ENCODE measurements around the gene DRD1. TPM values are rescaled to one million over a fixed set of nuclear protein-coding genes. Genes with fewer than 3 reads are reported as not detected.

Gene DRD1
- total and polyA plus RNA-seq, 2 experiments from 2014 or later = 0.11 to 0.14 TPM

GRCh38 chr5:175478384-175479124, 34.6 kb upstream of the DRD1 start, which contains the start of gene SFXN1:
SFXN1 (plus strand) TSS chr5:175478560; CDS start chr5:175492104, 13,544 bp downstream.
- Mint-ChIP-seq H3K4me1 (peaks cover 29% of the 10 kb centered on the region), H3K27ac (peak within 1 kb of the TSS; percentile 22; the same call in 1 of the 2 replicates), H3K9me3 (no peaks in the 10 kb centered on the region), H3K27me3 (ENCODE audit: insufficient read depth, low read depth, poor library complexity) (peaks cover 17% of the 10 kb centered on the region), H3K36me3 (ENCODE audit: low read depth) (peaks cover 35% of the 10 kb centered on the region), H3K4me3 (peak within 1 kb of the TSS; percentile 94)
- H3K4me3 ChIP-seq = peak within 1 kb of the TSS; percentile 94
- peaks cover 46% of the 10 kb centered on the region for H3K79me2 ChIP-seq (replicated peaks; ENCODE audit: insufficient read depth)
- no peak for TF ChIP-seq EZH2phosphoT487 (IDR thresholded peaks at IDR 0.05; ENCODE audit: unreplicated experiment)
- 0 out of 2 replicates have a peak, but pooled peaks have one; percentile 16 for TF ChIP-seq ETS1 (IDR thresholded peaks at IDR 0.05)
- TF ChIP-seq JUNB (IDR thresholded peaks at IDR 0.05; ENCODE audit: unreplicated experiment) = no peak
- TF ChIP-seq NANOG (IDR thresholded peaks at IDR 0.05; ENCODE audit: borderline replicate concordance) = no peak
- peak; percentile 68 for TF ChIP-seq POLR2AphosphoS5 (IDR thresholded peaks at IDR 0.05; ENCODE audit: low read depth)
- no peak for TF ChIP-seq ZNF114 (CRISPR knock-in tag; IDR thresholded peaks at IDR 0.05)
- no peak for TF ChIP-seq STAT1 (IDR thresholded peaks at IDR 0.05; ENCODE audit: unreplicated experiment)
- H3K4me1 ChIP-seq (ENCODE audit: insufficient read depth) = peaks cover 17% of the 10 kb centered on the region
- no peaks in the 10 kb centered on the region for H3K36me3 ChIP-seq (ENCODE audit: insufficient read depth)
- peaks cover 26% of the 10 kb centered on the region for H3K27me3 ChIP-seq (ENCODE audit: insufficient read depth)
- peak within 1 kb of the TSS; percentile 100 for H2AFZ ChIP-seq
- ATAC-seq (peak; percentile 88), DNase-seq (ENCODE audit: low spot score) (peak; percentile 89)
- H3F3A ChIP-seq (replicated peaks; ENCODE audit: low read depth) = no peaks in the 10 kb centered on the region
- H3K27ac ChIP-seq (ENCODE audit: low read depth) = no peak within 1 kb of the TSS
- peak within 1 kb of the TSS; percentile 98 for H3K4me2 ChIP-seq
- H4K20me1 ChIP-seq (replicated peaks; ENCODE audit: insufficient read depth) = peaks cover 35% of the 10 kb centered on the region
- no peaks in the 10 kb centered on the region for H3K9me2 ChIP-seq (ENCODE audit: insufficient read depth)

GRCh38 chr5:175478008-175478383, 34.0 kb upstream of the DRD1 start:
- H3K79me2 ChIP-seq (replicated peaks; ENCODE audit: insufficient read depth) = peaks cover 40% of the 10 kb centered on the region
- no peaks in the 10 kb centered on the region for H3K9me3 Mint-ChIP-seq
- H3K27ac ChIP-seq (ENCODE audit: low read depth) = no peak overlapping the region
- ATAC-seq (no peak), DNase-seq (ENCODE audit: low spot score) (no peak)
- TF ChIP-seq EZH2 (IDR thresholded peaks at IDR 0.05; ENCODE audit: low read depth, unreplicated experiment) (no peak), ZNF331 (CRISPR knock-in tag; IDR thresholded peaks at IDR 0.05; ENCODE audit: low read depth) (no peak), ETS1 (IDR thresholded peaks at IDR 0.05) (no peak)
- peaks cover 26% of the 10 kb centered on the region for H3K27me3 ChIP-seq (ENCODE audit: insufficient read depth)
- no peaks in the 10 kb centered on the region for H3F3A ChIP-seq (replicated peaks; ENCODE audit: low read depth)
- H3K36me3 Mint-ChIP-seq (ENCODE audit: low read depth) = peaks cover 29% of the 10 kb centered on the region
- H3K4me3 Mint-ChIP-seq = peak overlapping the region; percentile 79
- H3K4me1 Mint-ChIP-seq = peaks cover 29% of the 10 kb centered on the region
- peaks cover 34% of the 10 kb centered on the region for H4K20me1 ChIP-seq (replicated peaks; ENCODE audit: insufficient read depth)
- H3K4me3 ChIP-seq = peak overlapping the region; percentile 94
- no peak overlapping the region for H3K27ac Mint-ChIP-seq
- H2AFZ ChIP-seq = peak overlapping the region; percentile 100
- H3K4me2 ChIP-seq = peak overlapping the region; percentile 98
- H3K4me1 ChIP-seq (ENCODE audit: insufficient read depth) = peaks cover 17% of the 10 kb centered on the region
- peaks cover 16% of the 10 kb centered on the region for H3K27me3 Mint-ChIP-seq (ENCODE audit: insufficient read depth, low read depth, poor library complexity)
- H3K9me2 ChIP-seq (ENCODE audit: insufficient read depth) = no peaks in the 10 kb centered on the region
- H3K36me3 ChIP-seq (ENCODE audit: insufficient read depth) = no peaks in the 10 kb centered on the region
